GM21576 (cell line): Measurements from ENCODE around the gene EYA2.

ENCODE experiments used
- ATAC-seq: cut with Tn5 transposase; IDR thresholded peaks from one replicate; pipeline ENCODE4 v1.9.1; 2021; ENCODE audit warnings: mild to moderate bottlenecking, moderate library complexity; ENCODE audit not compliant: unreplicated experiment

Gene EYA2

GRCh38 chr20:47237715-47238114, 343.1 kb downstream of the EYA2 start:
- ATAC-seq = no peak
